Ovary (tissue), 3 donors: ENCODE results near the gene PIGC.

Experiments used
- CTCF ChIP-seq, 3 donors: fragments of 450-650 bp in 2 of 3; fragments of 200-600 bp in 1 of 3; IDR thresholded peaks; one replicate each; pipeline versions ENCODE4 v1.5.1 to v1.8.0; 2016 to 2022; ENCODE audit warnings: antibody characterized with exemption in 3 of 3, mild to moderate bottlenecking in 1 of 3
- EP300 ChIP-seq: sonication (generic); formaldehyde crosslinking; IDR thresholded peaks from one replicate; pipeline ENCODE4 v1.6.1; 2017; ENCODE audit warnings: antibody characterized with exemption
- POLR2A ChIP-seq: fragments of 450-650 bp; IDR thresholded peaks from one replicate; pipeline ENCODE4 v1.6.1; 2017; ENCODE audit warnings: antibody characterized with exemption, mild to moderate bottlenecking, moderate library complexity
- donor health status: DM: no; HTN: no; CAD: no.

GRCh38 chr1:172465617-172466016 is 21.7 kb upstream of the PIGC start:
- TF ChIP-seq POLR2A (no peak), CTCF (IDR thresholded peaks at IDR 0.05) (no peak), EP300 (no peak)
